Activated CD4-positive, alpha-beta T cell treated with anti-CD3 and anti-CD28 coated beads for 1 hour (primary cell): ENCODE results near the gene LIPC.

Source experiments
- DNase-seq: peaks from one replicate; pipeline ENCODE4 v3.0.0-alpha.2; 2020

Gene LIPC

GRCh38 chr15:58477170-58477569, 45.4 kb downstream of the LIPC start:
- no peak for DNase-seq

DNA sequence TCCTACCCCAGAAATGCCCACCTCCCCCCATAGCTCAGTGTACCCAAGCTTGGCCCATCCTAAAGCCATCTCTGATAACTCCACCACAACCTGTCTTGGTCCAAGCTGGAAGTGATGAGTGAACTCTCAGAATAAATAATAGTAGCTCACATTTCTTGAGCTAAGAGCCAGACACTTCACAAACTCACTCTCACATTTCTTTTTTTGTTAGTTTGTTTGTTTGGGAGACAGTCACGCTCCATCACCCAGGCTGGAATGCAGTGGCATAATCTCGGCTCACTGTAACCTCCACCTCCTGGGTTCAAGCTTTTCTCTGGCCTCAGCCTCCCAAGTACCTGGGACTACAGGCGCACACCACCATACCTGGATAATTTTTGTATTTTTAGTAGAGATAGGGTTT, 46.2 kb downstream of the LIPC start:
- no peak for DNase-seq

DNA sequence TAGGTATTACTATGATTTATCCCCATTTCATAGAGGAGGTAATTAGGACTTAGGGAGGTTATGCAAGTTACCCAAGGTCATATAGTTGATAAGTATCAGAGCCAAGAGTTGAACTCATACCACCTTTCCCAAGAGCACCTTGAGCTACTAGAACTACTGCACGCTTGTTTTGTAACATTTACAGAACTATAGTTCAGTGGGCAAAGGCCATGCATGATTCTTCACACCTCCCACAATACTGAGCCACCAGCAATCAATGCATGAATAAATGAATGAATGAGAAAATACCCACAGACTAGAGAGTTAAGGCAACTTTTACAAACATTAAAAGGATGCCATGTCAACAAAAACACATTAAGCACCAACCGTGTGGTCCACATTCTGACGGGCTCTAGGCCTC, 46.8 kb downstream of the LIPC start:
- no peak for DNase-seq

DNA sequence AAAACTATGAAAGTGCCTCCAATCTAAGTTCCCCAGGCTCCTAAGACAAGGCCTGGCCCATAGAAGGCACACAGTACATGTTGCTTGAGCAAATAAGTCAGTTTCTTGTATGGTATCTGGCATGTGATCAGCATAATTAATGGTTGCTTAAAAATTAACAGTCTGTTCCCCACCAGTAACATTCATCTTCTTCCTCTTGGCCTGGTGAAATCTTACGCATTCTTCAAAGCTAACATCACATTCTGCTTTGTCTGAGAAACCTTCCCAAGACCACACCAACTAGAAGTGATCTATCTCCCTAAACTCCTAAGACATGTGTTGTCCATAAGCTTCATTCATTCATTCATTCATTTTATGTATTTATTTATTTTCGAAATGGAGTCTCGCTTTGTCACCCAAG, 48.1 kb downstream of the LIPC start:
- DNase-seq: no peak

DNA sequence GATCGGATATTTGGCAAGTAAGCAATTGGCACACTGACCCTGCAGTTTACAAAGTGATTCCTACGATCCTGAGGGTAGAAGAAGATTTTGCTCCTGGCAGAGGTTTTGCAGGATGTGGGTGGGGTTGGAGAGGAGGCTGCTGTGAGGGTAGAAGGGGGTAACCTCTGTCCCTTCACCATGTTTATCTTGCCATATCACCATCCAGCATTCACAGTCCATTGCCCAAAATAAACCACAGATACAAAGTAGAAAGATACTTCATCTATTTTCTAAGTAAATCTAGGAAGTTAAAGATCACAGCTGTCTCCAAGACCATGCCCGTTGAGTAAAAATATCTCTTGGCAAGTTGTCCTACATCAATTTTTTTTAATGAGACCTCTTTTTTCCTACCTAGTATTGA, 51.6 kb downstream of the LIPC start:
- DNase-seq: no peak

DNA sequence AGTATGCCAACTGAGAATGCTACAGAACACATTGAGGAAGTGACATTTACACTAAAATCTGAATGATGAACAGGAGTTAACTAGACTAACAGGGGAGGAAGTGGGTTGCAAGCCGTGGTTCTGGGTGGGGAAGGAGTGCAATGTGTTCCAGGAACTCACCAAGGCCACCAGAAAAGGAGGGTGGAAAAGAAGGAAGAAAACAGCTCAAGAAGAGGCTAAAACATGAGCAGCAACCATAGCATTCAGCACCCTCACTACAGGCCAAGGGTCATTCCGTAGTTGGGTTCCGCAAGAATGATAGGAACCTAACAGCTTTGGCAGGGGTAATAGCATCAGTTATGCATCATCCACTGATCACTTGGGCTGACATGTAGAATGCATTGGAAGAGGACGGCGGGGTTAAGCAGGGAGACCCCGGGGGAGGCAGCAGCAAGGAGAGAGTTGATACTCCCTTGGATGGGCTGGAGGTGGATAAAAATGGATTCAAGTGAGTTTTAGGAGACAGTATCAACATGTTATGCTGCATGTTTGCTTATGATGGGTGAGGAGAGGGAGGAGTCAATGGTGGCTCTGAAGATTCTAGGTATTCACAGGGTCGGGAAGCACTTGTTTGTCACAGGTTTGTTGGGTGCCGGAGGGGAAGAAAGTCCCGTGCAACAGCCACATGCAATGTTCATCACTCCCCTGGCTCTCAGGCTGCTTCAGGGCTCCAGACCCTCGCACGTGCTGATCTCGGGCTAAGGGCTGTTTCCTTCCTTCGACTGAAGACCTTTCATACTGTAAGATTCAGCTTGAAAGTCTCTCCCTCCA, 53.2 kb downstream of the LIPC start:
- no peak for DNase-seq

GRCh38 chr15:58486062-58486461, 54.3 kb downstream of the LIPC start:
- no peak for DNase-seq

DNA sequence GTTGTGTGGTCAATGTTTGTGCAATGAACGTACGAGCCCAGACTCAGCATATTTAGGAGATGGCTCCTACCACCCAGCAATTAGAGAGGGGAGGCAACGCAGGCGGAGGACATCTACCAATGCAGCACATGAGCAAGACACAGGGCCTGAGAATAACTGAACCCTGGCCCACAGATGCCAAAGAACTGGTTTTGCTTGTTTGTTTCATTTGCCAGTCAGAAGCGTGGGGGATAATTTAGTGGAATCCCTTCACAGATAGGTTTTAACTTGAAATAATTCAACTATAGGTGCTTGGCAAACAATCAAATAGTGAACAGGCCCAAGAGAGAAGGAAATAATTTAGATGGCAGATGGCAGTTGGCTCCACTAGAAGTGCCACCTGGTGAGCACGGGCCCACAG, 54.8 kb downstream of the LIPC start:
- no peak for DNase-seq

DNA sequence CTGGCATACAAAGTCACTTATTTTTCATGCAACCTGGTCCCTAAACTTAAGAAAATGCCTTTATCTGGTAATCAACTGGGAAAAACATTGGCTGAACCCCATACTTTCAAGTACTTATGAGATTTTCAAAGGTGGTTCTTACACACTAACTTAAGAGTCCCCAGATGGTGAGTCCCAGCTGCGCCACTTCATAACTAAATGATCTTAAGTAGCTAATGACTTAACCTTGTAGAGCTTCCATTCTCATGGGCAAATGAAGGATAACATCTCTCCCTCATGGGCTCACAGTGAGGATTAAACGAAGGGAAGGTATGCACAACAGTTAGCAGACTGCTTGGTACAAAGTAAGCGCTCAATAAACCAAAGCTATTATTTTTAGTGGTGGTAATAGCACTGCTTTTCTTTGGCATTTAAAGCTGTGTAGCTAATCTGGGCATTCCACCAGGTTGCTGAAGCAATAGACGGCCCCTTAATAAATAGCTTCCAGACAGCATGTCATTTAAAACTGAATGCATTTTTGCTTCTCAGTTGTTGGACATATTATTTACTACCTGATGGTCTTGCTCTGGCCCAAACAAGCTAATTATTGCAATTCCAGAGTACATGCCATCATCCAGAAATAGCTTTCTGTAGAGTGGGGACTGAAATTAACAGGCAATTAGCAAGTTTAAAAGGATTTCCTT, 55.4 kb downstream of the LIPC start:
- no peak for DNase-seq

DNA sequence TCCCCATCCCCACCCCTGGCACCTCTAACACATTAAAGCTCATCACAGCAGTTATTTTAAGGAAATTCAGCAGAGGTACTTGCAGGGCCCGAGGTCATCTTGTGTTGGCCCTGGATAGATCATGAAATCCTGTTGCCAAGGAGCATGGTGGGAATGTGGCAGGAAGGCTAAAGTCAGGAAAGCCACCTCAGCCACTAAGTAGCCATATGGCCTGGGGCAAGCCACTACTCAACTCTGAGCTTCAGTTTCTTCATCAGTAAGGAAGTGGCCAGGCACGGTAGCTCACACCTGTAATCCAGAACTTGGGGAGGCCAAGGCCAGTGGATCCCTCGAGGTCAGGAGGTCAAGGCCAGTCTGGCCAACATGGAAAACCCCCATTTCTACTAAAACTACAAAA, 55.9 kb downstream of the LIPC start:
- no peak for DNase-seq

GRCh38 chr15:58489289-58490085, 57.7 kb downstream of the LIPC start:
- DNase-seq: no peak

DNA sequence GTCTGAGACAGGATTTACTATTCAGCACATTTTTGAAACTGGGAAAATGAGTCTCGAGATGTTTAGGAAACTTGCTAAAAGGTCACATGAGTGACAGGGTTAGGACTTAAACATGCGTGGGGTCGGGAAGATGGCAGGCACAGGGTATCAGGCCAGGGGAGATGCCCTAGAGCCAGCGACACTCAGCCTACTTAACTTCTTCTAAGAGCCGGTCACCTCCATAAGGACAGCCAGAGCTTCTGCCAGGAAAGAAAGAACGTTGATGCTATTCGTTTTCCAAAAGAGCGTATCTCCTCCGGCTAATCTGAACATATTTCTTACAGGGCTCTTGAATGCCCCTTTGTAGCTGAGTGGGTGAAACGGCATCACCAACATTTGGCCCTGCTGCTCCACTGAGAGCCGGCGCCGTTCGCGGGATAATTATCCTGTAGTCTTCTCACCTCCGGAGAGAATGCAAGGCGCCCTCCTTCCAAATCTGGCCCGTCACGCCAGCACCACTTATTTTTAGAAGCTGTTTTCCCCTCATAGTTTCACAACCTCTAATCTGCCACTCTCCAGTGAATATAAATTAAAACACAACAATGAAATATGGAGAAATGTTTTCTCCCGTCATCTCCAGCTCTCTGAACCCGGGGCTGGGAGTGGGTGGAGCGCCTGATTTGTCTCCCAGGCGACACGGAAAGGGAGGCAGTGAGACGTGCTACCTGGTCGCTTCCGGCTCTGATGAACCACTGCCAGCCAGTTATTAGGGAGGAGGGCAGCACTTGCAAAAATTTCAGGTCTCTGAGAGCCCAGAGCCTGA, 58.5 kb downstream of the LIPC start:
- no peak for DNase-seq

- no peak for DNase-seq
Observed at GRCh38 chr15:58490888-58491473, 59.2 kb downstream of the LIPC start.

GRCh38 chr15:58491499-58492202, 59.9 kb downstream of the LIPC start:
- DNase-seq: no peak

GRCh38 chr15:58492661-58493397, 61.0 kb downstream of the LIPC start:
- DNase-seq: no peak

DNA sequence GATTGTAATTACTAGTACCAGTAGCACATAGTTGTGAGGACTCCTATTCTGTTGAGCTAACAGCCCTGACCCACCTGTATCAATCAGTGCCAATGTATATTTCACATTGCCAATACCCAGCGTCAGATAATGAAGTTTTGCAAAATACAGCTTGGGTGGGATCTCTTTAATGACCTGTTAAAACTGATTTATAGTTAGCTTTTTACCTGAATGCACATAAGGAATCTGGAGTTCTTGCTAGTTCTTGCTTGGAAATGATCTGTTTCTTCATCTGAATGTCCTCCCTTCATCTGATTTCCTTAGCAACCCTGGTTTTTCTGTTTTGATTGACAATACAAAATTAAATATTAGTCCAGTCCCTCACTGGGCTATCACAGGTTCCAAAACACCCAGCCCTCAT, 62.8 kb downstream of the LIPC start:
- no peak for DNase-seq

DNA sequence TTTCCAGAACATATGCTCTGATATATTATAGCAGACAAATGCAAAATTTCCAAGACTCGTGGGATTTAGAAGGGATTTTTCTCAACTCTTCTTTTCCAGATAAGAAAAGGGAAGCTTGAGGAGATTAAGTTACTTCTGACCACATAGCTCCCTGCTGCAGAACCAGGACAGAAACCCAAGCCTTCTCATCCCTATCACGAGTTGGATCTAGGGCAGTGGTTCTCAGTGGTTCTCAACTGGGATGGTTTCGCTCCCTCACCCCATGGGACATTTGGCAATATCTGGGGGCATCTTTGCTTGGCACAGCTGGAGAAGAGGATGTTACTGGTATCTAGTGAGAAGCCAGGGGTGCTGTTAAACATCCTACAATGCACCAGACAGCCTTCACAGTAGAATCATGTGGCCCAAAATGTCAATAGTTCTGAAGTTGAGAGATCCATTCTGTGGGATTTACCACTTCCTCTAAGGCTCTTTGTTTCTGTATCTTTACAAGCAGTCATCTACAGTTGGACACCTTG, 64.2 kb downstream of the LIPC start:
- DNase-seq: no peak

DNA sequence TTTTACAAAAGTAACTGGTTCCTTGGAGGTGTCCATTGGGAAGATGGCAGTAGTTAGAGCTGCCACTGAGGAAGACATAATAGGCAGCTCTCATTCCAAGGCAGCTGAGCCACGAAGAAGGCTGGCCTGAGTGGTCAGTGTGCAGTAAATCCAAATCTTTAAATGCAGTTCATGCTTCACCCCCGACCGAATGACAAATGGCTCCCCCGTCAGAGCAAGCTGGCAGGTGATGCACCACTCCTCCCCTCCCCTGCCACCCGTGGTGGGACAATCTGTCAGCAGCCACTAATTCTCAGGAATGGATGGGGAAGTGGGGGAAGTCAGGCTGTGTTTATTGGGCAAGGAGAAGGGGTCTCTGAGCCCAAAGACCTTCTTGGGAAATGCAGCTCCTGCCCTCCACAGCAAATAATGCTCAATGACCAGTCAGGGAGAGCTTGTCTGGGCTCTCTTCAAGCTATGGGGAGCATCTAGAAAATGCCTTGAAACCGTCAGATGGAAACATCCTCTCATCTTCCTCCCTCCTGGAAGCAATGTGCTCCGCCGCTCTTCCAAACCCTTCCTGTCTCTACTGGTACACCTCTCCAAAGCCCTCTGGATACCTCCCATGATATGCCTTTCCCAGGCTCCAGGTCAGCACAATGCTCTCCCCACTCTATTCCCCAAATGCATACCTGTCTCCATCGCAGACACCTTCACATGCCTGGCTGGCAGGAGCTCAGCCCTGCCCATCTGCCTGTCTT, 65.4 kb downstream of the LIPC start:
- DNase-seq: no peak

- DNase-seq: no peak
Observed at GRCh38 chr15:58498821-58499580, 67.2 kb downstream of the LIPC start.
